Peyer's patch (tissue), 4 donors: Measurements from ENCODE around the gene HES1.

Experiments
- CTCF ChIP-seq, 6 experiments: fragments of 450-650 bp in 4 of 6; fragments of 200-600 bp in 2 of 6; sonication (generic) in 1 of 6; IDR thresholded peaks; one replicate each; pipeline ENCODE4 v1.5.1; 2017 to 2019; ENCODE audit warnings: antibody characterized with exemption in 6 of 6, mild to moderate bottlenecking in 3 of 6, moderate library complexity in 1 of 6
- POLR2A ChIP-seq, 2 donors: fragments of 450-650 bp; IDR thresholded peaks; one replicate each; pipeline ENCODE4 v1.5.1; 2017; ENCODE audit warnings: antibody characterized with exemption in 2 of 2, mild to moderate bottlenecking in 2 of 2, moderate library complexity in 2 of 2

- TF ChIP-seq CTCF (IDR thresholded peaks at IDR 0.05) (no peak), POLR2A (IDR thresholded peaks at IDR 0.05) (no peak)
Measured at GRCh38 chr3:194097141-194097882, 38.6 kb upstream of the HES1 start.
